Measurements from ENCODE around the gene SRC.

The SRC gene

DNA sequence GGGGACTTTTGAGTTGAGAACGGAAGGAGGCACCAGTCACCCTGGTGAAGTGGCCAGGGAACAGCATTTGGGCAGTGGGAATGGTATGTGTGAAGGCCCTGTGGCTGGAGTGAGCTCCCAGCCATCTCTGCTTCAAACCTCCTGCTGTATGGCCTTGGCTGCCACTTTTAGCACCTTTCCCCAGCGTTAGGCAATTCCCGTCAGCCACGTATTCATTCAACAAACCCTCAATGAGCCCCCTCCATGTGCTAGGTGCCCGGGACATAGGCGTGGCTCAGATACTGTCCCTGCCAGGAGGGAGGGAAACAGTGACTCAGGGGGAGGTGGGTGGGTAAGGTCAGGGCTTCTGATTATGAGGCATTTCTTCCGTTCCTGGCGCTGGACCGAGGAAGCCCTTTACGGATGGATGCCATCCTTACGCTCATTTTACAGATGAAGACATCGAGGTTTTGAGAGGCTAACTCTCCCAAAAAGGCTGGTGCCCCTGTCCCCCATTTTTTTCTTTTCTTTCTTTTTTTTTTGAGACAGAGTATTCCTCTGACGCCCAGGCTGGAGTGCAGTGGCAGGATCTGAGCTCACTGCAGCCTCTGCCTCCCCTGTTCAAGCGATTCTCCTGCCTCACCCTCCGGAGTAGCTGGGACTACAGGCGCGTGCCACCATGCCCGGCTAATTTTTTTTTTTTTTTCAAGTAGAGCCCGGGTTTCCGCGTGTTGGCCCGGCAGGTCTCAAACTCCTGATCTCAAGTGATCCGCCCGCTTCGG, 37.5 kb downstream of the SRC start:
- DNase-seq (ENCODE audit: low read depth), result no peak

DNA sequence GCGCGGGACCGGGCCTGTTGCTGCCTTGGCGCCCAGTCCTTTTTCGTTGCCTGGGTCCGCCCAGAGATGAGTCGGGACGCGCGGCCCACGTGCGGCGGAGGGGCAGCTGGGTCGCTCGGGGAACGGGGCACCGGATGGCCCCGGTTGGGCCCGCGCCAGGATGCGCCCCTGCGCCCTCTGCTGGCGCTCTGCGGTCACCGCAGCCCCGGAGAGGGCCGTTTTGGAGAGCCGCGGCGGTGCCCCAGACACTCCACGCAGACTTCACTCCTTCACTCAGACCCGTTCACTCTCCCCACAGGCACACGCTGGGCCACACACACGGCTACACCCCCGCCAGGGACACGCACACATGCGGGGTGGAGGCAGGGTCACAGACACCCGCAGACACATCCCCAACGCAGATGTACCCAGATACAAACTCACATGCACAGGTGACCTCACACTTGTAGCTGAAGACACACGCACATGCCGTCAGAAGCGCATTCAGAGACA, 38.8 kb downstream of the SRC start:
- DNase-seq (ENCODE audit: low read depth), result peak; percentile 58

DNA sequence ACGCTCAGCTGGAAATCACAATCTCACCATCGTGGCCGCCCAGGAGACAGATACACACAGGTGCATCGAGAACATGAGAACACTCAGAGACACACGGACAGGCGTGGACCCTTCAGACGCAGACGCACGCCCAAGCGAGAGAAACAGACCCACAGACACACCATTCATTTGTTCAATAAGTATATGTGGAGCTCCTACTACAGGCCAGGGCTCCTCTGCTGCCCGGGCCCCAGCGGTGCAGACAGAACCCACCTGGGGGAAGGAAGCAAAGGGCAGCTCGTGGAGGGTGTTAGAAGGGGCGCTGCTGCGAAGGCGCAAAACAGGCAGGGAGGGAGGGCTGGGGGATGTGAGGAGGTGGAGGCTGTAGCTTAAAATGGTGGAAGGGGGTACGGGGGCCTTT, 39.2 kb downstream of the SRC start:
- DNase-seq (ENCODE audit: low read depth), result no peak

DNA sequence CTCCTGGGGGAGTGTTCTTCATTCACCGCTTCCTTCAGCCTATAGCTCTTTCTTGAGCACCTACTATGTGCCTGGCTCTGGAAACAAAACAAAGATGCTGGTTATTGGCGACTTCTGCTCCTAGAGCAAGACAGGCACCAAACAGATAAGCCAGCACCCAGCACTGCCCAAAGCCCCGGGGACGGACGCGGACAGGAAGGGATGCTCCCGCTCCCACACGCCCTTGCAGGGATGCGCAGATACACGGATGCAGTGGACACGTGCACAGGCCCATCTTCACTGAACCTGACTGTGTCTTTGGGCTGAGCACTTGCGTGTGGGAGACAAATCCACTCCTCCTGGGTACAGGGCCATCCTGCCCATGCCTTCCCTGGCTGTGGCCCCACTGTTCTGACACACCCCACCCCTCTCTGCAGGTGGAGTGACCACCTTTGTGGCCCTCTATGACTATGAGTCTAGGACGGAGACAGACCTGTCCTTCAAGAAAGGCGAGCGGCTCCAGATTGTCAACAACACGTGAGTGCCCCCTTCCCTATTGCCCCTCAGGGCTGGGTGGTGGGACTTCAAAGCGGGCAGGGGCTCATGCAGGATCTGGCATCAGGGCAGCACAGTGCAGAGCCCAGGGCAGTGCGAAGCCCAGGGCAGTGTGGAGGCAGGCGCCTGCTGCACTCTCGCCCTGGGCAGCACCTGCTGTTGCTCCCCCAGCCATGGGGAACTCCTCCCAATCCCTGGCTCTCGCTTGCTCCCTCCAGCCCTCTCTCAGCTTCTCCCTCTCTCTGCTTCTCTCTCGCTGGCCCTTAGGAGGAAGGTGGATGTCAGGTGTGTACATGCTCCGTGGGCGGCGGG, 39.9 kb downstream of the SRC start:
- DNase-seq (ENCODE audit: low read depth), result no peak

DNA sequence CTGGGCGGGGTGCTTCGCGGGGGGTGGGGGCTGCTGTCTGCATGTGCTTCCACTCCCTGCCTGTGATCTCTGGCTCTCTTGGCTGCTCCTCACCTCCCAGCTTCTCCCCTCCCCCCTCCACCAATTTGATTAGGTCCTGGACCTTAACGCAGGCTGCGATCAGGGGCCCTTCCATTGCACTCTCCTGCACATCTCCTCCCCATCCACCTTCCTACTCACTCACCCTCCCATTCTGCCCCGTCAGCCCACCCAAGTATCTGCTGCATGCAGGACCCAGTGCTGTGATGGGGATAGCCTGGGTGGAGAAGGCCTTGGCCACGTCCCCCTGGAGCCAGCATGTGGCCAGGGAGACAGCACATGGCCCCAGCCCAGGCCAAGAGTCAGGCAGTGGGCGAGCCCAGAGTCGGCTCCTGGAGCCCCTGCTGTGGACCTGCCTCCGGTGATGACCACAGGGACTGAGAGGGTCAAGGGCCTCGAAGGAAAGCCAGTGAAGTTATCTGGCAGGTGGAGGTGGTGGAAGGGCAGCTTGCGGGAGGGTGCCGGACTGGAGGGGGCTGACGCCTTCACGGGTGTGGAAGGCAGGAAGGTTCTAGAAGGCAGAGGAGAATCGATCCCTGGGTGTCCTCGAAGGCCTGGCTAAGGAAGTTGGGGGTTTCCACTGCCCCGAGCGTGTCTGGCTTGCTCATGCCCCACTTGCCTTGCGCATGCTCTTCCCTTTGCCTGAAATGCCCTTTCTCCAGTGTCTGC, 40.7 kb downstream of the SRC start:
- DNase-seq (ENCODE audit: low read depth), result no peak

DNA sequence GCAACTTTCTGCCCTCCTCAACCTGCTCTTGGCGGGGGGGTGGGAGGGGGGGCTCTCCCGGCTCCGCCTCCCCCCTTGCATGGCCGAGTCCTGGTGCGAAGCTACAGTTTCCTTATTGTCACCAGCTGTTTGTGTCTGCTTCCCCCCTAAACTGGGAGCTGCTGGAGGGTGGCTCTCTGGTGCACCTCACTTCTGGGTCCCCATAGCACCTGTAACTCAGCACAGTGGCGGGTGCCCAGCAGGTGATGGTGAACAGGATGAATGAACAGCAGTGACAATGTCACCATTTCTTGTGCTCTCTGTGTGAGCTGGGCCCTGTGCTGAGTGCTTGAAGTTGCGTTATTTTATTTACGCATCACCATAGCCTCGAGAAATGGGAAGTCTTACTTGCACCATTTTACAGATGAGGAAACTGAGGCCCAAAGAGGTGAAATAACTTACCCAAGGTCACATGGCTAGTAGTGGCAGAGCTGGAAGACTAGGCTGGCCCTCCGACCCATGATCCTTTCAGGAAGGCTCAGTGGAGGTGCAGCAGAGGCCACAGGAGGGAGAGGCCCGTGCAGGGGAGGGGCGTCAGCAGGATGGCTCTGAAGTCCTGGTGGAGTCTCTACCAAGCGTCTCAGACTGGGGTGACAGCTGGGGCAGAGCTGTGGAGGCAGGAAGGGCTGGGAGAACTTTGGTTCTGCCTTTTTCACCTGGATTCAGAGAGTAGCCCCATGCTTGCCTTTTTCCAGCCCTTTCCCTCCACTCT, 41.8 kb downstream of the SRC start:
- DNase-seq (ENCODE audit: low read depth), result no peak

DNA sequence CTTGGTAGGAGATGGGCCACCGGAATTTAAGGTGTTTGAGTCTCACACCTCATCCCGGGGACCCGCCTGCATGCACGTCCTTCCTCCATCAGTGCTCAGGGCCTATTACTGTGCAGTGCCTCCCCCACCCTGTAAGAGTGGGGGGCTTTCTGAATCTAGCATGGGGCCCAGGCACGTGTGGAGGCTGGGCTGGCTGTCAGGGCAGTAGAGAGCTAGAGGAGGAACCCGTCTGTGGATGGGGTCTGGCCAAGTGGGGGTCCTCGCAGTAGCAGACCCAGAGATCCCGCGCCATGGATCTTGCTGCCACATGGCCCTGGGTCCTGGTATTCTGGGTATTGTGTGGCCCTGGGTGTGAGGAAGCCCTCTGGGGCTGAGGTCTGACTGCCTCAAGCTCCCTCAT, 42.9 kb downstream of the SRC start:
- DNase-seq (ENCODE audit: low read depth), result no peak

DNA sequence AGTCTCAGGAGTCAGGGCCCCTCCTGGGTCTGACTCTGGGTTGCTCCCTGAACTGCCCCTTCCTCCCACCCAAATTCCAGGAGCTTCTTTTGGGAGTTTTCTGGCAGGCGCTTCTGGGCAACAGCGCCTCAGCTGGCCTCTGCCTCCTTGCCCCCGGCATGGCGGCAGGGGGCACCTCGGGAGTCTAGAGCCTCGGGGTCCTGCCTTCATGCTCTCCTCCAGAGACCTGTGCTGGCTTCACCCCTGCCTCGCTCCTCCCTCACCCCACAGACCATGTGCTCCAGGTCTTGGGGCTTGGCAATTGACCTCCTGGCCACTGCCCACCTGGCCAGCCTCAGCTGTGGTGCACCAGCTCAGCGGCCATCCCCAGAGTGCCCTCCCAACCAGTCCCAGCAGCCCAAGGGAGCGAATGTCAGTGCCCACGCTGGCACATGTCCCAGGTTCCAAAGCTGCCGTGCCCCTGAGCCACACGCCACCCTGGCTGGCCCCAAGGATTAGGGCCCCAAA, 43.4 kb downstream of the SRC start:
- no peak for DNase-seq (ENCODE audit: low read depth)

DNA sequence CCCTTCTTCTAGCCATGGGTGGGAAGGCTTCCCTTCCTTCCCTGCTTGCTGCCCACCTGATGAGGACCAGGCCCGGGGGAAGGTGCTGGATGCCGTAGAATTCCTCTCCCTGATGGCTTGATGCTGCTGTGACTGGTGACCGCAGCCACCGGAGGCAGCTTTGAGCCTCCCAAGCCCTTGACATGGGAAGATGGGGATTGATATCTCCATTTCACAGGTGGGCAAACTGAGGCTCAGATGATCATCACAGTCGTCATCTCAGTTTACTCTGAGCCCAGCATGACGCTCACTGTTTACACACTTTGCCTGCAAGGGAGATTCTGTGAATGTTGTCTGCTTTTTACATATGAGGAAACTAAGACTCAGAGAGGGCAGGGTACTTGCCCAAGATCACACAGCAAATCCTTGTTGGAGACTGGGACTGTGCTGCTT, 43.9 kb downstream of the SRC start:
- no peak for DNase-seq (ENCODE audit: low read depth)

DNA sequence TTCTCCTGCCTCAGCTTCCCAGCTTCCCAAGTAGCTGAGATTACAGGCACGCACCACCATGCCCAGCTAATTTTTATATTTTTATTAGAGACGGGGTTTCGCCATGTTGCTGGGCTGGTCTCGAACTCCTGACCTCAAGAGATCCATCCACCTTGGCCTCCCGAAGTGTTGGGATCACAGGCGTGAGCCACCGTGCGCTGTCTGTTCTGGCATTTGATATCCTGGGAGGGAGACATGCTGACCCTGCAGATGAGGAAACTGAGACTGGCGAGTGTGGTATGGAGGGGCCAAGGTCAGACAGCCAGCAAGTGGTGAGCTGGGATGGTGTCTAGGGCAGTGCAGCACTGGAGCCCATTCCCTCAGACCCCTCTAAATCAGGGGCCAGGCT, 44.6 kb downstream of the SRC start:
- DNase-seq (ENCODE audit: low read depth), result no peak

DNA sequence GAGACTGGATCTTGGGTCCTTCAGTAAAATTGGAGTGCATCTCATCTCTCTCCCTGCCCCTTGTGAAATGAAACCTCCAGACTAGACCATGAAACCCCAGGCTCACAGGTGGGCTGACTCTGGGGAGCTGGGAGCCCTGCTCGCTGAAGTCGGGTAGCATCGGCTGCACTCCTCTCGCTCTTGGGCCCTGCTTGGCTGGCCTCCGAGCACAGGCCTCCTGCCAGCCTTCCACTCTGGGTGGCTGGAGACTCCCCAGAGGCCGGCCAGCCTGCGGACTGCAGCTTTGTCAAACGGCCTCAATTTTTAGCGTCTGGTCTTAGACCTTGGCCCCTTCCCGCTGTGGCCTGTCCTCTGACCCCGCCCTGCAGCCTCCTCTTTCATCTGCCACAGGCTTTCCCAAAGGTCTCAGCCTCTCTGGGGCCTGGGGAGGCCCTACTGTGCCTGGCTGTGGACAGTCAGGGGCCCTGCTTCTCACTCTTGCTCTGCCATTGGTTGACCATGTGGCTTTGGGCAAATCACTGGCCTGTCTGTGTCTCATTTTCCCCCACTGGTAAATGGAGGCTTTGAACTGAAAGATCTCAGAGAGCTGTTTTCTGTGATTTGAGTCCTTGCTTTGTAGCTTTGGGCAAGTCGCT, 45.1 kb downstream of the SRC start:
- DNase-seq (ENCODE audit: low read depth), result no peak

DNA sequence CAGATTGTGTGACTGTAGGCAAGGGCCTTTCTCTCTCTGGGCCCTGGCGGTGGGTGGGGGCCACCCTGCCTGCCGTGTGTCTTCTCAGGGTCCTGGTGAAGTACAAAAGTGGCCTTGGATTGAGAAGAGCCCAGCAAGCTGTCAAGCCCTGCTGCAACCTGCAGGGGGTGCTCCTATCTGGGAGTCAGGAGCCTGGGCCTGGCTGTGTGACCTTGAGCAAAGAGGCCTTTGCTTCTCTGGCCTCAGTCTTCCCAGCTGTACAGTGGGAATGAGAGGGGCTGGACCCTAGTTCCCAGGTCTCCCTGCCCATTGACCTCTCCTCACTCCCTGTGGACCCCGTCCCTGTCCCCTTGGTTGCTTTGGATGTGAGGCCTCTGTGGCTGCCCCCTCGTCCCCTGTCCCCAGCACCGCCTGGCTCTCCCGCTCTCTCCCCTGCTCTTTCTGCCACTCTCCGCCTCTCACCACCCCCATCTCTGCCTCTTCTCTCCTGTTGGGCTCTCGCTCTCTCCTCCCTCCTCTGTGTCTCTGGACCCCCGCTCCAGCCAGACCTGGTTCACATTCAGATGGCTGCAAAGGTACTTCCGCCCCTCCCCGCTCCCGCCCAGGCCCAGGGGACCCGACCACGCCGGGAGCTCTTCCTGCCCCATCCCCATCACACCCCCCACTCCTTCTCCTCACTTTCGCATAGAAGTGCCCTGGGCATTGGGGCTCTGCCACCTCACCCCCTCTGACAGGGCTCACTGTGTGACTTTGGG, 46.7 kb downstream of the SRC start:
- DNase-seq (ENCODE audit: low read depth), result no peak

DNA sequence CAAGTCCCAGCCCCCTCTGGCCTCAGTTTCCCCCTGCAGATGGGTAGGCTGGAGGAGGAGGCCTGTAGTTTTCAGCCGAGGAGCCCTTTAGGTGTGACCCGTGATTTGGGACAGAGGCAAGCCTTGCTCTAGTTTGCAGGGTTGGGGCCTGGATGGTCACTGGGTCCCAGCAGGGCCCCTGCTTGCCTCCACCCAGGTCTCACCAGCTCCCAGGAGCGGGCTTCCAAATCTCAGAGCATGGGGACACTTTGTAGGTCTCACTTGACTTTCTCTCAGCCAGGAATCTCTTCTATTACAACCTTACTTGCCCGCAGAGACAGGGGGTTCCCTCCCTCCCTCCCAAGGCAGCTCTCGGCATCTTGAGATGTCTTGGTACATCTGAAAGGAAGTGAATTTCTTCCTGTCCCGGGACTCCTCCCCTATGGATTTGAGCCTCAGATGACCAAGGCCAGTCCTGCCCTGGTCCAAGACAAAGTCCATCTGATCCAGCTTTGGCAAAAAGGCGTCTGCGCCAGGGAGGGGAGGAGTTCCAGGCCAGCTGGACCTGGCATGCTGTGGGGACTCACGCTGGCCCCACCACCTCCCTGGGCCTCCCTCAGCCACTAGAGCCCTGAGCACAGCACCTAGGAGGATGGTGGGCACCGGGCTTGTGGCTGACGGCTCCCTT, 47.4 kb downstream of the SRC start:
- no peak for DNase-seq (ENCODE audit: low read depth)

DNA sequence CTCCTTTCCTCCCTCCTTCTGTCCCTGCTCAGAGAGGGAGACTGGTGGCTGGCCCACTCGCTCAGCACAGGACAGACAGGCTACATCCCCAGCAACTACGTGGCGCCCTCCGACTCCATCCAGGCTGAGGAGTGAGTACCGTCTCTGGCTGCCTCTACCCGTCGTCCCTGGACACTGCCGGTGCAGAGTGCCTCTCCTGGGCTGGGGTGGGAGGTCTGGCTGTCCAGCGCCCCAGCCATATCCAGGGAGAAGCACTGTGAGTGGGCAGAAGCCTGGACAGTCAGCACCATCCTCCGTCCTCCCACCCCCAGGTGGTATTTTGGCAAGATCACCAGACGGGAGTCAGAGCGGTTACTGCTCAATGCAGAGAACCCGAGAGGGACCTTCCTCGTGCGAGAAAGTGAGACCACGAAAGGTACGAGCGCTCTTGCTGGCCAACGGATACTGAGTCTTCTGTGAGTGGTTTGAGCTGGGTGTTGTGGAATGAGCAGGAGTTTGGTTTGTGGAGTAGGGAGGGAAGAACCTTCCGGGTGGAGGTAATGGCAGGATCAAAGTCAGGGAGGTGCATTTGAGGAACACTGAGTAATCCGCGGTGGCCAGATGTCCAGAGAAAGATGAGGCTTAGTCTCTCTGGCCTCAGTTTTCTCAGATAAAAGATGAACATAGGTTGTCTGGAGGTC, 48.1 kb downstream of the SRC start:
- no peak for DNase-seq (ENCODE audit: low read depth)

DNA sequence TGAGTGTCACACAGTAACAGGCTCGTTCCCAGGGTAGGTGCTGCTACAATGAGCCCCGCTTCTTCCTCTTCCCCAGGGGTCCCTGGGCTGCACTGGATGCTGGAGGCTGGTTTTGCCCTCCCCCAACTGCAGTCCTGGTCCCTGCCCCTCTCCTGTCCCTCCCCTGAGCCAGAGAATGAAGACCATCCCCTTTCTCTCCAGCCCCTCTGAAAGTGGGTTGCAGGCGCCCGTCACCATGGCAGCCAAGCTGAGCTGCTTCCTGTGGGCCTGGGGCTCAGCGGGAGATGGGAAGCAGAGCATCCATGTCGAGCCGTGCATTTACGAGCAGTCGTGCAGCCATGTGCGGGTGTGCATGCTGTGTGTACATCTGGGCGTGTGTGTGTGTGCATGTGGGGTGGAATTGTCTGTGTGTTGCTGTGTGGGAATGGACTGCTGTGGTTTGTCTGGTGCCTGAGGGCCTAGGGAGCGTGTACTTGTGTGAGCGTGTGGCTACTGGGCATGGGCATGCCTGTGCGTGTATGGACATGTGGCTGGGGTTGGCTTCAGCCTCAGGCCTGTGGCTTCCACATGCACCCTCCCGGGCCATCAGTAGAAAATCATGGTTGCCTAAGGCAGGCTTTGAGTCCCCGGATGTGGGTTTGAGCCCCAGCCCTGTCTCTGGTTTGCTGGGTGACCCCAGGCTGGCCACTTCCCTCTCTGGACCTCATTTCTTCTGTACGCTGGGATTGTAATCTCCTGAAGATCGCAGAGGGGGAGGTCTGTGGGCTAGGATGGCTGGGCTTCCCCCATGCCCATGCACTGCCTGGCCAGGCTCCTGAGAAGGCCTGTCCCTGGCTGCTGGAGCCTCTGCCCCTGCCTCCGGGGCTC, 48.8 kb downstream of the SRC start:
- DNase-seq (ENCODE audit: low read depth), result no peak

DNA sequence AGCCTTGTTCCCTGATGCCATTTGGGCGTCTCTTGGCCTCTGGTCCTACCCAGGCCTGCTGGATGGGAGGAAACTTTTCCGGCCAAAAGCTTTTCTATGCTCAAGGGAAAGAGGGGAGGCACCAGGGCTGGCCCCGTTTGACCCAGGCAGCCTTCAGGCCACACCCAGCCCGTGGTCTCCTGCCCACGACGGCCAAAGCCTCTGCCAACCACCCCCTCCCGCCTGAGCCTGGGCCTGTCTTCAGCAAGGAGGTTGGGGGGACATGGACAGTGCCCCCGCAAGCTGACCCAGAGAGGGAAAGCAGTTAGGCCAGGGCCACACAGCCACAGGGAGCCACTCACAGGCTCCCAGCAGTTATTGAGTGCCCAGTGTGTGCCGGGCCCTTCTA, 49.5 kb downstream of the SRC start:
- DNase-seq (ENCODE audit: low read depth), result no peak

DNA sequence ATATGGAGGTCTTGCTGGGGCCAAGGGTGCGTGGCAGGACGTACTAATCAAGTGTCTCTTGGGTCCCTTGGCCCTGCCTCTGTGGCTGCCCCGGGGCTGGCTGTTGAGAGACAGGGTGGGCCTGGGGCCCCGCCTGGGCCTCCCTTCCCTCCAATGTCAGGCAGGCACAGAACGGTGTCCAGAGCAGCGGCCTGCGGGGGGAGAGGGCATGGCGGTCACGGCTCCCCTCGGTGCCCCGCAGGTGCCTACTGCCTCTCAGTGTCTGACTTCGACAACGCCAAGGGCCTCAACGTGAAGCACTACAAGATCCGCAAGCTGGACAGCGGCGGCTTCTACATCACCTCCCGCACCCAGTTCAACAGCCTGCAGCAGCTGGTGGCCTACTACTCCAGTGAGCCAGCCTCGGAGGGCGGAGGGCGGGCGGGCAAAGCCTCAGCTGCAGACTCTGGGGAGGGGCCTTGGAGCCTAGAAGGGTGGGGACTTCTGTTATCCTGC, 50.0 kb downstream of the SRC start:
- no peak for DNase-seq (ENCODE audit: low read depth)
